Liver (tissue), 9 donors: Measurements from ENCODE around the gene CDH20. TPM values are rescaled to one million over a fixed set of nuclear protein-coding genes. Genes with fewer than 3 reads are reported as not detected.

Experiments used
- DNase-seq: peaks from one replicate; pipeline ENCODE4 v3.0.0-alpha.2; 2017; ENCODE audit warnings: low spot score
- H3K27ac ChIP-seq, 2 donors: one replicate each; pipeline ENCODE4 v1.7.0; 2013; ENCODE audit warnings: inconsistent platforms in 2 of 2, low read length in 2 of 2, control low read depth in 1 of 2, low read depth in 1 of 2, mild to moderate bottlenecking in 1 of 2
- H3K27me3 ChIP-seq, 4 donors: one replicate each; pipeline versions ENCODE4 v1.6.1 to v1.7.0; 2013; ENCODE audit warnings: low read length in 3 of 4, inconsistent platforms in 1 of 4, mild to moderate bottlenecking in 1 of 4, moderate library complexity in 1 of 4; ENCODE audit not compliant: control insufficient read depth in 4 of 4, insufficient read depth in 4 of 4
- H3K36me3 ChIP-seq, 4 donors: one replicate each; pipeline versions ENCODE4 v1.6.1 to v1.7.0; 2013; ENCODE audit warnings: low read length in 3 of 4, mild to moderate bottlenecking in 3 of 4, low read depth in 1 of 4, moderate library complexity in 1 of 4; ENCODE audit not compliant: control insufficient read depth in 4 of 4, insufficient read depth in 3 of 4
- H3K4me1 ChIP-seq, 4 donors: one replicate each; pipeline versions ENCODE4 v1.6.1 to v1.7.0; 2013; ENCODE audit warnings: low read length in 3 of 4, mild to moderate bottlenecking in 3 of 4, moderate library complexity in 1 of 4; ENCODE audit not compliant: control insufficient read depth in 4 of 4, insufficient read depth in 4 of 4
- H3K4me3 ChIP-seq, 3 donors: one replicate each; pipeline versions ENCODE4 v1.6.1 to v1.7.0; 2013; ENCODE audit warnings: low read length in 3 of 3, control low read depth in 1 of 3, low read depth in 1 of 3, mild to moderate bottlenecking in 1 of 3
- H3K9ac ChIP-seq, 2 donors: one replicate each; pipeline ENCODE4 v1.7.0; 2013; ENCODE audit warnings: low read length in 2 of 2, mild to moderate bottlenecking in 2 of 2, moderate library complexity in 2 of 2, control low read depth in 1 of 2, low read depth in 1 of 2
- H3K9me3 ChIP-seq, 4 donors: one replicate each; pipeline versions ENCODE4 v1.6.1 to v1.7.0; 2013; ENCODE audit warnings: low read length in 3 of 4; ENCODE audit not compliant: control insufficient read depth in 4 of 4
- CTCF ChIP-seq: fragments of 150-350 bp; IDR thresholded peaks from 2 replicates; pipeline ENCODE4 v1.5.1; 2017; ENCODE audit warnings: improper control_type of control experiment, low read depth, low read length; ENCODE audit not compliant: missing input control
- EGR1 ChIP-seq, 2 donors: IDR thresholded peaks; 2 replicates each; pipeline ENCODE4 v1.6.1; 2016 to 2018; ENCODE audit warnings: antibody characterized with exemption in 2 of 2, low read depth in 2 of 2
- FOXA1 ChIP-seq: IDR thresholded peaks from 2 replicates; pipeline ENCODE4 v1.6.1; 2016; ENCODE audit warnings: antibody characterized with exemption
- FOXA2 ChIP-seq: IDR thresholded peaks from 2 replicates; pipeline ENCODE4 v1.6.1; 2016; ENCODE audit warnings: antibody characterized with exemption
- GABPA ChIP-seq, 2 donors: IDR thresholded peaks in 1 of 2; conservative IDR thresholded peaks in 1 of 2; 2 replicates each; pipeline ENCODE4 v1.6.1; 2016; ENCODE audit warnings: antibody characterized with exemption in 2 of 2, mild to moderate bottlenecking in 1 of 2, moderate library complexity in 1 of 2
- HNF4A ChIP-seq, 2 donors: conservative IDR thresholded peaks; 2 replicates each; pipeline ENCODE4 v1.6.1; 2016; ENCODE audit warnings: antibody characterized with exemption in 2 of 2, mild to moderate bottlenecking in 2 of 2
- HNF4G ChIP-seq: IDR thresholded peaks from 2 replicates; pipeline ENCODE4 v1.6.1; 2016; ENCODE audit warnings: antibody characterized with exemption
- MAX ChIP-seq: IDR thresholded peaks from 2 replicates; pipeline ENCODE4 v1.6.1; 2016; ENCODE audit warnings: antibody characterized with exemption
- NR2F2 ChIP-seq: IDR thresholded peaks from 2 replicates; pipeline ENCODE4 v1.6.1; 2016; ENCODE audit warnings: antibody characterized with exemption
- RAD21 ChIP-seq, 2 donors: IDR thresholded peaks; 2 replicates each; pipeline ENCODE4 v1.6.1; 2016; ENCODE audit warnings: antibody characterized with exemption in 2 of 2, mild to moderate bottlenecking in 2 of 2
- RXRA ChIP-seq, 2 donors: IDR thresholded peaks; 2 replicates each; pipeline ENCODE4 v1.6.1; 2017 to 2018; ENCODE audit warnings: antibody characterized with exemption in 2 of 2, mild to moderate bottlenecking in 1 of 2
- SP1 ChIP-seq: IDR thresholded peaks from 2 replicates; pipeline ENCODE4 v1.6.1; 2018; ENCODE audit warnings: antibody characterized with exemption, mild to moderate bottlenecking
- YY1 ChIP-seq: IDR thresholded peaks from 2 replicates; pipeline ENCODE4 v1.6.1; 2016; ENCODE audit warnings: antibody characterized with exemption, mild to moderate bottlenecking
- ZBTB33 ChIP-seq: IDR thresholded peaks from 2 replicates; pipeline ENCODE4 v1.6.1; 2016; ENCODE audit warnings: antibody characterized with exemption
- WGBS: extraction: QIAGEN DNeasy Blood & Tissue Kit; methylation state at CpG from one replicate; pipeline ENCODE4 v1.1.7; 2013; 5-methylcytosine and 5-hydroxymethylcytosine counted together
- polyA plus RNA-seq, 2 donors: library from polyadenylated mRNA; stranded (reverse) in 1 of 2; unstranded in 1 of 2; fragments of 200-250 nt in 1 of 2; fragments of >200 nt in 1 of 2; fragmentation: Nextera tagmentation in 1 of 2; extraction: Ambion mirVana in 1 of 2; gene quantifications; one replicate each; pipeline versions ENCODE4 v1.2.1 to v1.2.3, GENCODE V29; 2013 to 2015
- total RNA-seq, 2 donors: library from RNA; depleted of rRNA; stranded (reverse); fragments of >200 nt; gene quantifications; one replicate each; pipeline ENCODE4 v1.2.3, GENCODE V29; 2014
- TF ChIP-seq, protein P1 (sequence below): IDR thresholded peaks from 2 replicates; pipeline ENCODE4 v1.6.1; 2016; ENCODE audit warnings: antibody characterized with exemption
- TF ChIP-seq, protein P2 (sequence below): IDR thresholded peaks from 2 replicates; pipeline ENCODE4 v1.6.1; 2016; ENCODE audit warnings: antibody characterized with exemption, mild to moderate bottlenecking
- donor health status: healthy.
- donor health status: healthy.
- donor health status: healthy.
- donor health status: healthy.
- donor health status: healthy.

The CDH20 gene
- total and polyA plus RNA-seq, 4 donors, result 0.08 to 0.11 (median 0.09) TPM; not detected in 1

DNA sequence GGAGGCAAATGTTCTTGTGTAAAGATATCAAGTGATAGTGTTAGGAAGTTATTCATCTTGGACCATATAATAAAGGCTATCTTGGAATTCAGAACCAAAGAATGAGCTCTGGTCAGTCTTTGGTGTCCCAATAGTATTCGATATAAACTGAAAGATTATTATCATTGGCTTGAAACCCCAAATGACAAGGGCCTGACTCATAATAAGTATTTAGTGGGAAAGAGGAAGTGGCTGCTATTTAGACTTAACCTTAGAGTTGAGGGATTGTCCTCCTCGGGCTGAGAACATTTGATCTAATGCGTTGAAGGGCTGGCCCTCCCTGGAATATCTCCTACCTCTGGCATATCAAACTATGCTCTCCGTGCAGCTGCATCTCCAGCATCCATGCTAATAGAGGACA lies 67.5 kb downstream of the CDH20 start:
- Histone ChIP-seq H3K9me3 (no peaks in the 10 kb centered on the region), H3K4me3 (no peak overlapping the region), H3K27ac (no peak overlapping the region), H3K9ac (no peak overlapping the region), H3K36me3 (no peaks in the 10 kb centered on the region), H3K27me3 (peaks cover 0 to 3% (median 0%) of the 10 kb centered on the region in 4 donors), H3K4me1 (no peaks in the 10 kb centered on the region)
- TF ChIP-seq, protein P1, sequence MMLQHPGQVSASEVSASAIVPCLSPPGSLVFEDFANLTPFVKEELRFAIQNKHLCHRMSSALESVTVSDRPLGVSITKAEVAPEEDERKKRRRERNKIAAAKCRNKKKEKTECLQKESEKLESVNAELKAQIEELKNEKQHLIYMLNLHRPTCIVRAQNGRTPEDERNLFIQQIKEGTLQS, result no peak
- no peak for DNase-seq
- 67% methylated on average over 4 of the region's 4 CpGs for WGBS

DNA sequence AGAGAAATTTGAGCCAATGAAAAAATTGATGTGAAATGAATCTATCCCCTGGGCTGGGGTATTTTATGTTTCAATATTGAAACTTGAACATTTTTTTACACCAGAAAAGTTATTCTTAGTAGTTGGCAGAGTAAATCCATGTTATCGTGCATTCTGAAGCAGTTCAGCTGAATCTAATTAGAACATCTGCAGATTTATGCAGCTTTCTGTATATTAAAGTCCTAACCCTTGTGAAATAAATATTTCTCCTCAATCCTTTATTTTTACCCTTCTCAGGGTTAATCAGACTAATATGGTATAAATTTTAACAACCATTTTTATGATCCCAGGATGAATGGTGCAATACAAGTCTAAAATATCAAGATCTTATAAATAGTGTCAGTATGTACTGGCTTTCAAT lies 69.5 kb downstream of the CDH20 start:
- TF ChIP-seq HNF4A (conservative IDR thresholded peaks at IDR 0.05) (no peak), RAD21 (IDR thresholded peaks at IDR 0.05) (no peak)
- H3K9ac ChIP-seq, result no peak overlapping the region
- H3K27ac ChIP-seq, result no peak overlapping the region
- H3K9me3 ChIP-seq, result no peaks in the 10 kb centered on the region
- no peak for DNase-seq
- no peaks in the 10 kb centered on the region for H3K4me1 ChIP-seq
- H3K36me3 ChIP-seq, result no peaks in the 10 kb centered on the region
- peaks cover 0 to 3% (median 0%) of the 10 kb centered on the region in 4 donors for H3K27me3 ChIP-seq
- no peak overlapping the region for H3K4me3 ChIP-seq
- WGBS, result 81% methylated on average over 1 of the region's 1 CpG

DNA sequence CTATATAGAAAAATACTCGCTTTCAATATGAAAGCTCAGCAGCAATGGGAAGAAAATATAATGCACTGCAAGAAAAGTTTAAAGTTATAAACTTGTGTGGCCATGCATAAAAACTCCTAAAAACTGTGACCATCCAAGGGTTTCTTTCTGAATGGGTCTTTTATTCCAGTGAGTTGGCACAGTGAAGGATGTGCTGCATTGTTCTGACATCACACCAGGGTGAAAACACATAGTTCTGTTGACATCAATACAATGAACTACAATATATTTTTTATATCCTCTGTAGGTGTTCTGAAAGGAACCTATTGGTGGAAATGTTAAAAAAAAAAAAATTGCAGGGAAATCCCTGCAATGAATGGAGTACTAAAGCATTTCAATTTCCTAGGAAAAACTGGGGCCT lies 80.2 kb downstream of the CDH20 start:
- no peaks in the 10 kb centered on the region for H3K4me1 ChIP-seq
- H3K9me3 ChIP-seq, result no peaks in the 10 kb centered on the region
- no peaks in the 10 kb centered on the region for H3K36me3 ChIP-seq
- 94% methylated on average over 1 of the region's 1 CpG for WGBS
- DNase-seq, result no peak
- TF ChIP-seq YY1 (no peak), RAD21 (IDR thresholded peaks at IDR 0.05) (no peak), ZBTB33 (no peak), HNF4G (no peak), FOXA1 (no peak), NR2F2 (no peak), SP1 (no peak), CTCF (no peak), RXRA (IDR thresholded peaks at IDR 0.05) (no peak), FOXA2 (no peak), GABPA (IDR thresholded peaks at IDR 0.05 in 1 of 2, conservative IDR thresholded peaks at IDR 0.05 in 1 of 2) (no peak), MAX (no peak), EGR1 (IDR thresholded peaks at IDR 0.05; ENCODE audit: low read depth in 2 of 2) (no peak)
- TF ChIP-seq, protein P1, result no peak
- TF ChIP-seq, protein P2, sequence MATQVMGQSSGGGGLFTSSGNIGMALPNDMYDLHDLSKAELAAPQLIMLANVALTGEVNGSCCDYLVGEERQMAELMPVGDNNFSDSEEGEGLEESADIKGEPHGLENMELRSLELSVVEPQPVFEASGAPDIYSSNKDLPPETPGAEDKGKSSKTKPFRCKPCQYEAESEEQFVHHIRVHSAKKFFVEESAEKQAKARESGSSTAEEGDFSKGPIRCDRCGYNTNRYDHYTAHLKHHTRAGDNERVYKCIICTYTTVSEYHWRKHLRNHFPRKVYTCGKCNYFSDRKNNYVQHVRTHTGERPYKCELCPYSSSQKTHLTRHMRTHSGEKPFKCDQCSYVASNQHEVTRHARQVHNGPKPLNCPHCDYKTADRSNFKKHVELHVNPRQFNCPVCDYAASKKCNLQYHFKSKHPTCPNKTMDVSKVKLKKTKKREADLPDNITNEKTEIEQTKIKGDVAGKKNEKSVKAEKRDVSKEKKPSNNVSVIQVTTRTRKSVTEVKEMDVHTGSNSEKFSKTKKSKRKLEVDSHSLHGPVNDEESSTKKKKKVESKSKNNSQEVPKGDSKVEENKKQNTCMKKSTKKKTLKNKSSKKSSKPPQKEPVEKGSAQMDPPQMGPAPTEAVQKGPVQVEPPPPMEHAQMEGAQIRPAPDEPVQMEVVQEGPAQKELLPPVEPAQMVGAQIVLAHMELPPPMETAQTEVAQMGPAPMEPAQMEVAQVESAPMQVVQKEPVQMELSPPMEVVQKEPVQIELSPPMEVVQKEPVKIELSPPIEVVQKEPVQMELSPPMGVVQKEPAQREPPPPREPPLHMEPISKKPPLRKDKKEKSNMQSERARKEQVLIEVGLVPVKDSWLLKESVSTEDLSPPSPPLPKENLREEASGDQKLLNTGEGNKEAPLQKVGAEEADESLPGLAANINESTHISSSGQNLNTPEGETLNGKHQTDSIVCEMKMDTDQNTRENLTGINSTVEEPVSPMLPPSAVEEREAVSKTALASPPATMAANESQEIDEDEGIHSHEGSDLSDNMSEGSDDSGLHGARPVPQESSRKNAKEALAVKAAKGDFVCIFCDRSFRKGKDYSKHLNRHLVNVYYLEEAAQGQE, result no peak
- H3K9ac ChIP-seq, result no peak overlapping the region
- H3K27me3 ChIP-seq, result no peaks in the 10 kb centered on the region
- H3K27ac ChIP-seq, result no peak overlapping the region
- no peak overlapping the region for H3K4me3 ChIP-seq
